HG02885 (cell line): ENCODE data around the gene ATF3.
A peak's percentile ranks its signal among the peaks of the same experiment; 100 is the strongest.

ENCODE experiments used
- ATAC-seq: cut with Tn5 transposase; IDR thresholded peaks from one replicate; pipeline ENCODE4 v1.9.1; 2021; ENCODE audit warnings: mild to moderate bottlenecking; ENCODE audit not compliant: unreplicated experiment, poor library complexity

ATF3 gene, protein sequence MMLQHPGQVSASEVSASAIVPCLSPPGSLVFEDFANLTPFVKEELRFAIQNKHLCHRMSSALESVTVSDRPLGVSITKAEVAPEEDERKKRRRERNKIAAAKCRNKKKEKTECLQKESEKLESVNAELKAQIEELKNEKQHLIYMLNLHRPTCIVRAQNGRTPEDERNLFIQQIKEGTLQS

DNA sequence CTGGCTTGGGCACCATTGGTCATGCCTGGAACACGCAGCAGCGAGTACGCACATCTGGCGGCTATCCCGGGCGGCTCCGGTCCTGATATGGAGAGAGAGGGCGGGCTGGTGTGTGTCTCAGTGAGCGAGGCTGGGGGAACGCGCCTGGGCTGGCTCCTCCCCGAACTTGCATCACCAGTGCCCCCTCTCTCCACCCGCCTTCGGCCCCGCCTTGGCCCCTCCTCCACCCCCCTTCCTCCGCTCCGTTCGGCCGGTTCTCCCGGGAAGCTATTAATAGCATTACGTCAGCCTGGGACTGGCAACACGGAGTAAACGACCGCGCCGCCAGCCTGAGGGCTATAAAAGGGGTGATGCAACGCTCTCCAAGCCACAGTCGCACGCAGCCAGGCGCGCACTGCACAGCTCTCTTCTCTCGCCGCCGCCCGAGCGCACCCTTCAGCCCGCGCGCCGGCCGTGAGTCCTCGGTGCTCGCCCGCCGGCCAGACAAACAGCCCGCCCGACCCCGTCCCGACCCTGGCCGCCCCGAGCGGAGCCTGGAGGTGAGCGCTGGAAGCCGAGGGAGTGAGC lies at the start of gene ATF3:
ATF3 (plus strand) TSS at position 370 of the 567 bp plus-strand sequence. CDS start 6,261 bp downstream, outside the sequence.
- ATAC-seq = peak; percentile 81

DNA sequence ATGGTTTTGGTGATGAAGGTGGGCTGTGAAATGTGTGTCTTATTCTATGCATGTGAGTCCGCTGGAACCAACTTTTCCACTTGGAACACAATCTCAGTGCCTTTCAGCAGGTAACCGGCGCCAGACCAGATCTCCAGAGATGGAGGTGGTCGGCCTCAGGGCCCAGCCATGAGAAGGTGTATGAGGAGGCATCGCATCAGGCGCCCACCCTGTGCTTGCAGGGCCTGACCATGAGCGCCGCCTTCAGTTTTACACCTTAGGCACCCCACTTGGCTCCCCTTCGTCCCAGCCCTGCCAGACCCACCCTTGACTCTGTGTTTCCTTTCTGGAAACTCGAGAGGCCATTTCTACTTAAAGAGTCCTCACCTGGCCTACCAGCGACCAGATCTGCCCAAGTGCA lies 48.6 kb upstream of the ATF3 start:
- ATAC-seq = no peak

DNA sequence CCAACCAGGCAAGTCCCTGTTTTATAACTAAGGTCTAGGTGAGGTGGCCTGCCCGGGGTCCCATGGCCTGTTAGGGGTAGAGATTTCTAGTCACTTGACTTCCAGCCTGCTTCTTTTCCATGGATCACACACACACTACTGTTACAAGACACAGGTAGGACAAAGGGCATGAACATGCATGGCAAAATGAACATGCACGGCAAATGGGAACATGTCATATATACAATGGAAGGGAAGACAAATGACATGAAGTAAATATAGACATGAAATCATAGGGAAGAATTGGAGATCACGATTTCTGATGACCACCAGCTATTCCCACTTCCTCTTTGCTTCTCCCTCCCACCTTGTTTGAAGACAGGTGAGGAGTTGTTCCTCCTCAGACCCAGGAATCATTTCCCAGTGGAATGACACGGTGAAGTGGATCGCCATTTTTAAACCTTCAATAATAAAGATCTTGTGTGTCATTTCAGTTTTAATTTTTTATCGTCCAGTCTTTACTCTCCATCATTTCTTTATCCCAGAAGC lies 47.6 kb upstream of the ATF3 start:
- no peak for ATAC-seq

DNA sequence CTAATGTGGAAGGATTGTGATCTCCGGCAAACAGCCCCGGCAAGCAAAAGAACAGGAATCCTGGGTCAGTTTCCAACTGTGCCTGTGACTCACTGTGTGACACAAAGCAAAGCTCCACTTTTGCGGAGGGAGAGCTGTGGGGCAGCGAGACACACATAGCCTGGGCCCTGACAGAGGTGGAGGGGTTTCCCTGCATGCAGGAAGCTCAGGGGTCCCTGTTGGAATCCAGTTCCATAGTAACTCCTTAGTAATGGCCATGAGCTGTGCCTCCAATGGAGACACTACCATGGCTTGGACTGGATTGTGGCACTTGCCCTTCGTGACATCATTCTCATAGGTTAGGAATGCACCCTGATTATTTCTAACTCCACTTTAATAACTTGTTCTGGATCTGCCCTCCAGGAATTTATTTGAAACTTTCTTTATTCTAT lies 47.0 kb upstream of the ATF3 start:
- no peak for ATAC-seq

DNA sequence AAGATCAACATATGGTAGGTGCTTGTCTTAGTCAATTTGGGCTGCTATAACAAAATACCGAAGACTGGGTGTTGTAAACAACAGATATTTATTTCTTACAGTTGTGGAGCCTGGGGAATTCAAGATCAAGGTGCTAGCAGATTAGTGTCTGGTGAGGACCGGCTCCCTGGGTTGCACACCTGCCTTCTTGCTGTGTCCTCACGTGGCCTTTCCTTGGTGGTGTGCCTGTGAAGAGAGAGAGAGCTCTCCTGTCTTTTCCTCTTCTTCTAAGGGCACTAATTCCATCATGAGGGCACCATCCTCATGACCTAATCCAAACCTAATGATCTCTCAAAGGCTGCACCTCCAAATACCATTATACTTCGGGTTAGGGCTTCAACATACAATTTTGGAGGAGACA lies 45.8 kb upstream of the ATF3 start:
- no peak for ATAC-seq

DNA sequence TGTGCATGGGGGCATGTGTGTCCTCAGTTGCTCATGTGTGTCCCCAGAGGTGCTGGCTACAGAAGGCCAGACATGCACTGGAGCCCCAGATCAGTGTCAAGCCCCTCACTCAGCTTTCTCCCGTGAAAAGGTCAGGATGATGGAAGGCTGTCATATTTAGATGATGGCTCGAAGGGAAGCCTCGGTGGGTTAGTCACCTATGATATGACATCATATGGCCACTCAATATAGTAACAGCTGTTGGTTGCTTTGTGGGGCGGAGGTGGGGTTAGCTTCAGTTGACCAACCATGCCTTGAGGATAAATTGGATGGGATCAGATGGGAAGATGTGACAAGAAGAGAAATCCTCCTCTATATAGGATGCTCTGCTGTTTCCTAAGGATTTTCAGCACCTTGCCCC lies 43.5 kb upstream of the ATF3 start:
- ATAC-seq = no peak

DNA sequence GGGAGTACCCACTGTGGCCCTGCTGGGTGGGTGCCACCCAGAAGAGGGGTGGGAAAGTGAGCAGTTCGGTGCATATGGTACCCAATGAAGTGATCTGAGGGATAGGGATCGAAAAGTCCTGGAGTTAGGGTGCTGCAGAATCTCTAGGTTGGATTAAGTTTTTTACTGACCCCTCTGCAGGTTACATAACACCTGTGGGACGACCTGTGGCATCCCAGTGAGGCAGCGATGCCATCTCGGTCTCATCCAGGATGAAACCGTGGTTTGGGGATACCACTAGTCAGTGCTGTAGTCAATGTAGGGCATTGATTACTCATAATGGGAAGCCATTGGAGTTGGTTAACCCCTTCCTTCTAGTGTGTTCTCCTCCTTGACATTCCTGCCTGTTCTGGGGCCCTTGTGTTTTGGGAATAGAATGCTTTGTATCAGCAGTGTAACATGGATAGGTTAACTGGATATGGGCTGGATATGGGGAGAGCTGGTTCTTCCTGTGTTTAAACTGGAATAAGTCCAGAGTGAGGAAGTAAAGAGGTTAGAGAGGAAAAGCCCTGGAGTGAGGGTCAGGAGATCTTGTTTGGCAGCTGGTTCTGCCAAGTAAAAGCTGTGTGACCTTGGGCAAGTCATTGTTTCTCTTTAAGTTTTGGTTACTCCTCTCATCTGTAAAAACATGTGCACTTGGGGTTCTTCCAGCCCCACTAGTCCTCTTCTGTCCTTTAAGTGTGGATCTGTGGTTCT lies 42.8 kb upstream of the ATF3 start:
- ATAC-seq = no peak

DNA sequence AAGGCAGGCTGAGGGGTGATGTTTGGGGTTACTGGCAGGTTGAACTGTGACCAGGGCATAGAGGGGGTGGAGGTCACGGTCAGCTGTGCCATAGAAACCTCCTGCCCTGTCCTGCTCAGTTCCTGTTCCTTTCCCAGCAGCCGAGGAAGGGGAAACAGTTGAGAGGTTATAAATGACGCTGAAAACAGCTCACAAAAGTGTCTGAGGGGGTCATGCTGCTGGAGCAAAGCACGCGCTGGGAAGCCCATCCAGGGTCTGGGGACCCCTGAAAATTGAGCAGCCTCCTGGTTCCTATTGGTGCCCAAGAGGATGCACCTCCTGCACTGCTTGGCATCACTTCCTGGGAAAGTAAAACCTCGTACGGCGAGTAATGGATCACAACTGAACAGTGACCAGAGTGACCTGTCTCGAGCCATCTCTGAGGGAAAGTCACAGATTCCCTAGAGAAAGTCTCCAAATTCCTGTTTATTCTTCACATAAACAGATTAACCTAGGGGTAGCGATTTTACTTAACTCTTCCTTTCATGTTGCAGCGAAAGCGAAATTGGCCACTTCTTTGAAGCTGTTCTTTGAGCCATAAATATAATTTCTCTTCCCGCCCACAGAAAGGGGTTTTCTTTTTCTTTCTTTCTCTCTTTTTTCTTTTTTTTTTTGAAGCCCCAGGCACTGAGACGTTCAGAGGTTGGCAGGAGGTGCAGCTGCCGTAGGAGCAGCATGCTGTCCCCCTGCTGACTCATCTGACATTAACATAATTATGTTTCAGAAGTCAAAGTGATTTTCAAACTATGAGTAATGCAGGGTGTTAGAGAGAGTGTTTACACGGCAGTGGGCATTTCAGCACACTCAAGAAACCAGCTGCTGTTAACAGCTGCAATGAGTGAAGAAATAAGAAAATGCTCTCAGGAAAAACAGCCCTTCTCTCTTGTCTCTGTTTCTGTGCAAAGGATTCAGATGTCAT lies 41.8 kb upstream of the ATF3 start:
- ATAC-seq = peak; percentile 99

DNA sequence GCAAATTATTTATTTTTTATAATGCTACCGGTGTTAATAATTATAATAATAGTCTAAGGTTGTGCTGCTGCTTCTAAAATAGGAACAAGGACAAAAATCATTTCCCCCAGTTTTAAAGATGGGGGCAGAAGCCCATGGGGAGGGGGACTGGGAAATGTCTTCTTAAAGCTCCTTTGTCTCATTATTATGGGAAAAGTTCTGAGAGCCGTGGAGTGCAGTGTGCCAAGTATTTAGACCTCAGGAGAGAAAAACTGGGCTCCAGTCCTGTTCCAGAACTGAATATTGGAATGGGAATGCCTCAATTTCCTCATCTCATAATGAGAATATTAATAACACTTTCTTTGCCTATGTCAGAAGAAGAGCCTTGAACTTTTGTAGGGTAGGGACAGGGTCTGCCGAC lies 40.9 kb upstream of the ATF3 start:
- ATAC-seq = no peak

DNA sequence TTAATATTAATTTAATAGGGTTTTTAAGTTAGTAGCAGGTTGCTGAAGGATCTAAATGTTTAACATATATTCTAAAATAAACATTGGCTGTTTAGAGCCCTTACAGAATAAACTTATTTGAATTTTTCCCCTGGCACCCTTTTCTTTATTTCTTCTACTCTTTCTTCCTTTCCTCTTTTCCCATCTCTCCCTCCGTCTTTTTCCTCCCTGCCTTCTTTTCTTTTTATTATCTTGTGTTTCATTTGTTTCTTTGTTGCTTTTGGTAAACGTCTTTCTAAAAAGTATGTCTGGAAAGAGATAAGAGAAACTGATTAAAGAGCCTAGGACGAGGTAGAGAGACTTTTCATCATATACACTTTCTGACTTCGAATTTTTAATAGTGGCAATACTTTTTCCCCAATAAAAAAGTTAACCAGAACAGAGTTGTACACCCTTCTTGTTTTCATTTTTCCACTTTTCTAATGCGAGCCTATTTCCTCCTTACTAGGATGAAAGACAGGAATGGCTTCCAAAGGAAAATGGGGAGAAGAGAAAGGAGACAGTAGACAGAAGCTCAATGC lies 39.5 kb upstream of the ATF3 start:
- no peak for ATAC-seq

DNA sequence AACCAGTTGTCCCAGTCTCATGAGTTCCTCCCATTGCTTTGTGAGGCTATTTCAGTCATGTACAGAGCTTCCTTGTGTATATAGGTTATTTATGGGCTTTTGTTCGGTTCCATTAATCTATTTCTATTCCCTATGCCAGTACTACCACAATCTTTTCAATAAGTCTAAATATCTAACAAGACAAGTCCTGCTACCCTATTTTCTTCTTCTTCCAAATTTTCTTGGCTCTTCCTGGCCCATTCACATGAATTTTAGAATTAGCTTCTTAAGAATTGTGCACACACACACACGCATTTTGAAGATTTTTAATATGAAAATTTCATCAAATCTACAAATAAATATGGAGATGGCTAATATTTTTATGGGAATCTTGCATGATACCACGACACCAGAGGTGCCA lies 33.8 kb upstream of the ATF3 start:
- ATAC-seq = no peak

DNA sequence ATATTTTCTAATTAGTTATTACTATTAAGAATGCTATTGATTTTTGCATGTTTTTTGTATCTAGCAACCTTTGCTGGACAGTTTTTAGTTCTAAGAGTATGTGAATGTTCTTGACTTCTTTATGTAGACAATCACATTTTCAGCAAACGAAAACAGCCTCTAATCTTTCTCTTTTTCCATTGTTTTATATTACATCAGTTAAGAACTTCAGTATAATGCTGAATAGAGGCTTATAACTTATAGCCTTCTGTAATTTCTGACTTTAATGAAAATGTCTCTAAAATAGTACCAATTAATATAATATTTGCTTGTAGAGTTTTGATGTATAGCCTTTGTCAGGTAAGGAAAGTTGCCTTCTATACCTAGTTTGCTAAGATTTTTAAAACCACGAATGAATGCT lies 33.2 kb upstream of the ATF3 start:
- ATAC-seq = no peak

DNA sequence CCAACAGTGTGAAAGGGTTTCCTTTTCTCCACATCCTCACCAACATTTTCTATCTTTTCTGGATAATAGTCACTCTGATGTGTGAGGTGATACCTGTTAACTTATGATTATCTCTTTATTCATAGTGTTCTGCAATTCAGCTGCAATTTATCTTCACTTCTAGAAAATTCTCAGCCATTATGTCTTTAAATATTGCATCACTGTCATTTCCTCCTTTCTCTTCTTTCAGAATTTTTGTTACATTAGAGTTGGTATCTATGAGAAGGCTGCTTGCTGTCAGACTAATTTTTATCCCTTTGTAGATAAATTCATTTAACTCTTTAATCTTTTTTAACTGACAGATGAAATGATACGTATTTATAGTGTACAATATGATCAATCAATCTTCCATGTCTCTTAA lies 30.5 kb upstream of the ATF3 start:
- ATAC-seq = no peak

DNA sequence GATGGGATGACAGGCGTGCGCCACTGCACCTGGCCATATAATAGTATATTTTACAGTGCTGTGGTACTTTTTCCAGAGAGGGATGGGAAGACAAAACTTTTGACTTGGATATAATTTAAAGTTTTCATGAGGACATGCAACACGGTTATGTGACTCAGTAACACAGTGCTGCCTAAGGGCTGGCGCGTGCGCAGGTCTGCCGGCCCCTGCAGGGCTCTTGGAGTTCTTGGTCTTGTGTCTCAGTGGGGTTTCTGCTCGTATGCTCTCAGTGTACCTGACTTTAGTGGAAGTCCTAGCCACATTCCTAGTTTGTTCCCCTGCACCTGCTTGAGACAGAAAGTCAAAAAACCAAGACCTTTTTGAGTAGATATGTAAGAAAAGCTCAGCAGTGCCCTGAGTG lies 27.5 kb upstream of the ATF3 start:
- no peak for ATAC-seq

DNA sequence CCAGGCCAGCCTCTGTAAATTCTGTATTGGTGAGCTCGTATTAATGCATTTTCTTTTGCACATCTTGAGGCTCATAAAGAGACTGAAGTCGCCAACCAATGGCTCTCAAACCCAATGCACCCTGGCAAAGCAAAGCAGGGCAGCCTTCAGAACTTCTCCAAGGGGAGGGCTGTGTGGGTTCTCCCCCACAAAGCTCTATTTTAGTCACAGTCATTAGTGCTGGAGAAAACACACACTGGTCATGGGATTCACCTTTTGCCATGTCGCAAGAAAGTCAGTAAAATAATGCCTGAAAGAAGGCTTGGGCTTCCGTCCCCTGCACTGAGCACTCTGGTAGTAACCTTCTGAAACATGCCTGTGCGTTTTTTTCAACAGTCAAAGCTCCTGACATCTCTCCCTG lies 26.3 kb upstream of the ATF3 start:
- no peak for ATAC-seq

DNA sequence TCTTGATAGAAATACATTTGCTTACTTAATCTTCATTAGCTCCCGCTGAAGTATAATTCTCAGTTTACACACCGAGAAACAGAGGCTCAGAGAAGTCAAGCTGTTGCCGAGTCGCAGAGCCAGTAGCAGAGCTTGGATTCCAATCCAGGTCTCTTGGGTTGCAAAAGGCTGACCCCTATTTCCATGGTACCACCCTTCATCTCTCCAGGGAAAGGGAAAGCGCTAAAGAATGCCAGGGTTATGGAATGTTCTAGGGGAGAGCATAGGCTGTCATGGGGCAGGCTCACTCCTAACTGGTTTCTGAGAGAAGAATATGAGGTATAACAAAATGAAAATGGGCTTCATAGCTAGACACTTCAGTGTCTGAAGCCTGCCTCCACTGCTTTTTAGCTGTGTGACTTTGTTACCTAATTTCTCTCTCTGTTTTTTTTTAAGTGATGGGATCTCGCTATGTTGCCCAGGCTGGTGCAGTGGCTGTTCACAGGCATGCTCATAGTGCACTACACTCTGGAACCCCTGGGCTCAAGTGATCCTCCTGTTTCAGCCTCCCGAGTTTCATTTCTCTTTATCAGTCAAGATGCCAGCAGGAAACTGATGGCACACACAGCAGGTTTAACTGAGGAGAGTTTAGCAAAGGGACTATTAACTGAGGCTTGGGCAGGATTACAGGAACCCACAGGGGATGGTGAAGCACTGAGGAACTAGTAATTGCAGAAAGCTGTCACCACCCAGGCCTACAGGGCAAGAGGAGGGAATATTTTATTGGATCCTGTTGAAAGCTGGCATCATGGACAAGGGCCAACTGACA lies 25.5 kb upstream of the ATF3 start:
- ATAC-seq = no peak

DNA sequence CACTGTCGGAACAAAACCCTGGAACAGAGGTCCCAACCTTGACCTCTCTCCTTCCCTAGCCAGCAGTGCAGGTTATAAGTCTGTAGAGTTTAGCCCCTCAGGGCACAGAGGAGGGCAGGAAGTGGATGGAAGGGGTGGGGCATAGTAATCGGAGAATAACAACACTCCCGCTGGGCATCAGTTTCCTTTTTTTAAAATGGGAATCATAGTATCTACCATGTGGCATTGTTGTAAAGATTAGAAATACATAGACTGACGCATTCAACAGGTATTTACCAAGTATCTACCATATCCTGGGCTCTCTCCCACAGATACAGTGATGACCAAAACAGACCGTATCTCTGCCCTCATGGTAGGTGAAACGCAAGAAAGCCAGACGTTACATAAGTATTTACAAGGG lies 24.9 kb upstream of the ATF3 start:
- no peak for ATAC-seq

DNA sequence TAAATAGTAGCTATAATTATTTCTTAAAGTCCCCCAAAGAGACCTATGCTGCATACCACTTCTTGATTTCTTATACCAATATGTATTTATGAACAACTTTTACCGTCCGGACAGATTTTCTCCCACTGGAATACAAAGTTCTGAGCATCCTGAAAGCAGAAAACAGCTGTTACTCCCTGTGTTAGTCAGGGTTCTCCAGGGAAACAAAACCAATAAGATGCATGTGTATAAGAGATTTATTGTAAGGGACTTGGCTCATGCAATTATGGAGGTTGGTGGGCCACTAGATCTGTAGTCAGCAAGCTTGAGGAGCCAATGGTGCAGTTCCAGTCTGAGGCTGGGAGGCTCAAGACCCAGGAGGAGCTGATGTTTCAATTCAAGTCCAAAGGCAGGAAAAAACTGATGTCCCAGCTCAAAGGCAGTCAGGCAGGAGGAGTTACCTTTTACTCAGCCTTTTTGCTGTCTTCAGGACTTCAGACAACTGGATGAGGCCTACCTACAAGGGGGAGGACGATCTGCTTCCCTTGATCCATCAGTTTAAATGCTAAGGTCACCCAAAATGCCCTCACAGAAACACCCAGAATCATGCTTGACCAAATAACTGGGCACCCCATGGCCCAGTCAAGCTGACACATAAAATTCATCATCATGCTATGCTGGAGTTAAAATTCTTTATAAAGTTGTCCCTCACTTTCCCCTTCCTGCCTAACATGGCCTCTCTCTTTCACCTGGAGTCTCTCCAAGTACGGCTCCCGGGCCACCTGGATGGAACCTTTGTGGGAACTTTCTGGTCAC lies 24.3 kb upstream of the ATF3 start:
- no peak for ATAC-seq

DNA sequence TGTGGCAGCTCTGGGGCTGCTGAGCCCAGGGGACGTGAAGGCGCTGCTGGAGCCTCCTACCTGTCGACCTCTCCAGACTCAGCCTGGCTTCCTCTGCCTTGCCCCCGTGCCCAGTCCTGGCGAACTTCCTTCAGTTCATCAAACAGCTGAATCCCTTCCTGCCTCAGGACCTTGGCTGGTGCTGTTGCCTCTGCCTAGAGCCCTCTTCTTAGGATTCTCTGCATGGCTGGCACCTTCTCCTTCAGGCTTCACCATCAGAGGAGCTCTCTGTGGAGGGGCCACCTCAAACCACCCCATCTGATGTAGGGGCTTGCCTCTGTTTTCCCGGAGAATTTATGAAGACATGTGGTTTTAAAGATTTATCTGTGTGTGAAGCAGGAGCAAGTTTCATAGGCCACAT lies 23.4 kb upstream of the ATF3 start:
- no peak for ATAC-seq
